Amniotic epithelial cell (primary cell): ENCODE measurements around the gene SEMA5B.
A peak's percentile ranks its signal among the peaks of the same experiment; 100 is the strongest.

Source experiments
- DNase-seq: peaks from one replicate; pipeline ENCODE4 v3.0.0-alpha.2; 2010; ENCODE audit warnings: low read depth

SEMA5B gene

GRCh38 chr3:123027292-123028232 is at the start of gene SEMA5B:
Gene SEMA5B, minus strand, starts transcription at chr3:123027763. Its CDS starts 66,500 bp downstream, at chr3:122961263.
- no peak for DNase-seq

GRCh38 chr3:123076496-123077418 is 49.2 kb upstream of the SEMA5B start:
- DNase-seq: peak; percentile 42

- DNase-seq: no peak
These were observed 48.5 kb upstream of the SEMA5B start for GRCh38 chr3:123076112-123076495.

- peak; percentile 51 for DNase-seq
These were observed 47.8 kb upstream of the SEMA5B start for GRCh38 chr3:123075359-123075758.

- no peak for DNase-seq
These were observed 45.0 kb upstream of the SEMA5B start for GRCh38 chr3:123072564-123072963.

- peak; percentile 77 for DNase-seq
These were observed 44.6 kb upstream of the SEMA5B start for GRCh38 chr3:123072152-123072551.

GRCh38 chr3:123071581-123071980 is 44.0 kb upstream of the SEMA5B start:
- DNase-seq: no peak

GRCh38 chr3:123071146-123071545 is 43.6 kb upstream of the SEMA5B start:
- peak; percentile 85 for DNase-seq

GRCh38 chr3:123070510-123070909 is 42.9 kb upstream of the SEMA5B start:
- DNase-seq: no peak

GRCh38 chr3:123068601-123069381 is 41.2 kb upstream of the SEMA5B start:
- no peak for DNase-seq

GRCh38 chr3:123067689-123068600 is 40.4 kb upstream of the SEMA5B start:
- no peak for DNase-seq

GRCh38 chr3:123066896-123067688 is 39.5 kb upstream of the SEMA5B start, which contains the start of gene PDIA5:
Gene PDIA5, plus strand, starts transcription at chr3:123067025. Its CDS starts 140 bp downstream, at chr3:123067165.
- peak; percentile 86 for DNase-seq

GRCh38 chr3:123066599-123066895 is 39.0 kb upstream of the SEMA5B start:
- DNase-seq: no peak

- no peak for DNase-seq
These were observed 37.4 kb upstream of the SEMA5B start for GRCh38 chr3:123064914-123065313.

- no peak for DNase-seq
These were observed 36.9 kb upstream of the SEMA5B start for GRCh38 chr3:123064506-123064905.

GRCh38 chr3:123063034-123063433 is 35.5 kb upstream of the SEMA5B start:
- DNase-seq: no peak

- DNase-seq: no peak
These were observed 34.3 kb upstream of the SEMA5B start for GRCh38 chr3:123061856-123062255.

GRCh38 chr3:123060054-123060453 is 32.5 kb upstream of the SEMA5B start:
- no peak for DNase-seq

- DNase-seq: no peak
These were observed 30.9 kb upstream of the SEMA5B start for GRCh38 chr3:123058505-123058904.

- DNase-seq: no peak
These were observed 27.8 kb upstream of the SEMA5B start for GRCh38 chr3:123055352-123055751.
